ENCODE measurements around the gene GRIN3B. TPM values are rescaled to one million over a fixed set of nuclear protein-coding genes. Genes with fewer than 3 reads are reported as not detected.

Gene GRIN3B
- polyA plus RNA-seq, 1 of the 3 experiments (the other 2 are of a cell fraction), result 1.5 TPM

DNA sequence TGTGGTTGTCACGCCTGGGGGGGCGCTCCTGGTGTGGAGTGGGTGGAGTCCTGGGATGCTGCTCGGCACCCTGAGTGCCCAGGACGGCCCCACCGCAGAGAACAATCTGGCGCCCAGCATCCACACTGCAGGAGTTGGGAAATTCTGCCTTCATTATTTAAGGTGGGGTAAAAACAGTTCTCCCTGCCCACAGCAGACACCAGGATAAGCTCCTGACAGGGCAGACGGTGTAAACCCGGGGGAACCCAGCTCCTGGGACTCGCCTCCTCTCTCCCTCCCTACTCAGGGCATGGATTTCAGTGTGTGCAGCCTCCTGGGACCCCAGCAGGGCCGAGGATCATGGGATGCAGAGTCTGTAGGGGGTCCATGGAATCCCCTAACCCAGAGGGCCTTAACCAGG lies 23.7 kb upstream of the GRIN3B start:
- no peaks in the 10 kb centered on the region for H4K20me1 ChIP-seq (ENCODE audit: insufficient read depth)
- peaks cover 7% of the 10 kb centered on the region for H3F3A ChIP-seq (replicated peaks; ENCODE audit: insufficient read depth)
- CTCF ChIA-PET, result interaction anchor here (2.5 kb wide), 1 partner anchor 54 kb away, joined by 6 read pairs; no protein-coding TSS in a partner anchor
- TF ChIP-seq GATA2 (CRISPR knock-in tag; IDR thresholded peaks at IDR 0.05), result no peak
- TF ChIP-seq NRF1 (IDR thresholded peaks at IDR 0.05; ENCODE audit: low read depth, low read length), result no peak
- H3K4me3 ChIP-seq (ENCODE audit: low read depth in 2 of 2, low read length in 1 of 2), result no peak overlapping the region
- DNase-seq, result no peak
- H3K4me1 ChIP-seq (ENCODE audit: control insufficient read depth in 1 of 2, insufficient read depth in 2 of 2, low read depth in 1 of 2, low read length in 1 of 2), result peaks cover 0 to 4% of the 10 kb centered on the region in 2 experiments; a peak in 1 of 4 replicates
- no peaks in the 10 kb centered on the region for H3K27me3 ChIP-seq (ENCODE audit: insufficient read depth)
- no peak overlapping the region for H3K4me2 ChIP-seq
- H3K79me2 ChIP-seq (ENCODE audit: insufficient read depth), result no peaks in the 10 kb centered on the region
- H3K36me3 ChIP-seq (replicated peaks in 1 of 2; ENCODE audit: control insufficient read depth in 1 of 2, insufficient read depth in 2 of 2, low read length in 1 of 2), result peaks cover 3 to 5% of the 10 kb centered on the region in 2 experiments
- POLR2A ChIA-PET, result no interaction called here
- 78% methylated on average over 7 of the region's 10 CpGs for WGBS (ENCODE audit: low lambda C conversion rate)
- H3K27ac ChIP-seq (ENCODE audit: low read depth in 2 of 2, low read length in 1 of 2), result no peak overlapping the region; a peak in 1 of 4 replicates
- no peaks in the 10 kb centered on the region for H3K9me3 ChIP-seq
- H2AFZ ChIP-seq (ENCODE audit: low read depth), result no peak overlapping the region
- H3K9me2 ChIP-seq, result no peaks in the 10 kb centered on the region
- H3K9ac ChIP-seq, result no peak overlapping the region

DNA sequence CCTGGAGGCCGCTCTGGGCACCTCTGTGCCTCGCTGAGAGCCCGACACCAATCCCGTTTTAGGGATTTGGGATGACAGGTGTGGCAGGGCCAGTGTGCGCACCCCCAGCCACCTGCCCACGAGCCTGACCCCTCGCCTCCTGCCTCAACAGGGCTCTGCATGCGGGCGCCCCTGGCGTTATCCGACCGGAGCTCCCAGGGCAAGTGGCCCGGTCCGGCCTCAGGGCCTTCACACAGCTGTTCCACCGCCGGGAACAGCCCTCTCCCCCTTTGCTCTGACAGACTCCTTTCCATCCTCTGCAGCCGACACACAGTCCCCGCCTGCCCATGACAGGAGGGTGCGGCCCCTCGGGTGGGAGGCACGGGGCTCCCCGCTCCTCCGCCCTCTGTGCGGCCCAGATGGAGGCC lies 23.2 kb upstream of the GRIN3B start:
- no peaks in the 10 kb centered on the region for H3K79me2 ChIP-seq (ENCODE audit: insufficient read depth)
- H3K4me3 ChIP-seq (ENCODE audit: low read depth in 2 of 2, low read length in 1 of 2), result no peak overlapping the region
- TF ChIP-seq RAD21 (IDR thresholded peaks at IDR 0.05; ENCODE audit: low read length), result no peak
- no peak for TF ChIP-seq TAF1 (IDR thresholded peaks at IDR 0.05; ENCODE audit: borderline replicate concordance, low read depth, low read length)
- TF ChIP-seq YY1 (IDR thresholded peaks at IDR 0.05; ENCODE audit: low read depth), result no peak
- TF ChIP-seq, protein P1, sequence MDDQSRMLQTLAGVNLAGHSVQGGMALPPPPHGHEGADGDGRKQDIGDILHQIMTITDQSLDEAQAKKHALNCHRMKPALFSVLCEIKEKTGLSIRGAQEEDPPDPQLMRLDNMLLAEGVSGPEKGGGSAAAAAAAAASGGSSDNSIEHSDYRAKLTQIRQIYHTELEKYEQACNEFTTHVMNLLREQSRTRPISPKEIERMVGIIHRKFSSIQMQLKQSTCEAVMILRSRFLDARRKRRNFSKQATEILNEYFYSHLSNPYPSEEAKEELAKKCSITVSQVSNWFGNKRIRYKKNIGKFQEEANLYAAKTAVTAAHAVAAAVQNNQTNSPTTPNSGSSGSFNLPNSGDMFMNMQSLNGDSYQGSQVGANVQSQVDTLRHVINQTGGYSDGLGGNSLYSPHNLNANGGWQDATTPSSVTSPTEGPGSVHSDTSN (IDR thresholded peaks at IDR 0.05), result no peak
- TF ChIP-seq SIN3A (IDR thresholded peaks at IDR 0.05; ENCODE audit: borderline replicate concordance, low read depth, low read length), result no peak
- TF ChIP-seq, protein P2, sequence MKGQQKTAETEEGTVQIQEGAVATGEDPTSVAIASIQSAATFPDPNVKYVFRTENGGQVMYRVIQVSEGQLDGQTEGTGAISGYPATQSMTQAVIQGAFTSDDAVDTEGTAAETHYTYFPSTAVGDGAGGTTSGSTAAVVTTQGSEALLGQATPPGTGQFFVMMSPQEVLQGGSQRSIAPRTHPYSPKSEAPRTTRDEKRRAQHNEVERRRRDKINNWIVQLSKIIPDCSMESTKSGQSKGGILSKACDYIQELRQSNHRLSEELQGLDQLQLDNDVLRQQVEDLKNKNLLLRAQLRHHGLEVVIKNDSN (IDR thresholded peaks at IDR 0.05; ENCODE audit: borderline replicate concordance, low read depth), result no peak
- TF ChIP-seq FOXJ3 (CRISPR knock-in tag; IDR thresholded peaks at IDR 0.05), result no peak
- H3K9me3 ChIP-seq, result no peaks in the 10 kb centered on the region
- H3K9me2 ChIP-seq, result no peaks in the 10 kb centered on the region
- H3K27me3 ChIP-seq (ENCODE audit: insufficient read depth), result no peaks in the 10 kb centered on the region
- no peak overlapping the region; a peak in 1 of 4 replicates for H3K27ac ChIP-seq (ENCODE audit: low read depth in 2 of 2, low read length in 1 of 2)
- H2AFZ ChIP-seq (ENCODE audit: low read depth), result no peak overlapping the region
- no peak overlapping the region for H3K4me2 ChIP-seq
- peaks cover 0 to 4% of the 10 kb centered on the region in 2 experiments; a peak in 1 of 4 replicates for H3K4me1 ChIP-seq (ENCODE audit: control insufficient read depth in 1 of 2, insufficient read depth in 2 of 2, low read depth in 1 of 2, low read length in 1 of 2)
- DNase-seq, result no peak
- CTCF ChIA-PET, result interaction anchor here (1.2 to 2.5 kb wide), 2 partner anchors 54 to 114 kb away, joined by 3 to 6 read pairs; no protein-coding TSS in a partner anchor
- peaks cover 7% of the 10 kb centered on the region for H3F3A ChIP-seq (replicated peaks; ENCODE audit: insufficient read depth)
- H4K20me1 ChIP-seq (ENCODE audit: insufficient read depth), result no peaks in the 10 kb centered on the region
- POLR2A ChIA-PET, result interaction anchor here (0.6 kb wide), 1 partner anchor 19 kb away, joined by 3 read pairs; no protein-coding TSS in a partner anchor
- WGBS (ENCODE audit: low lambda C conversion rate), result 98% methylated on average over 7 of the region's 24 CpGs
- no peak overlapping the region for H3K9ac ChIP-seq
- H3K36me3 ChIP-seq (replicated peaks in 1 of 2; ENCODE audit: control insufficient read depth in 1 of 2, insufficient read depth in 2 of 2, low read length in 1 of 2), result peaks cover 3 to 5% of the 10 kb centered on the region in 2 experiments

DNA sequence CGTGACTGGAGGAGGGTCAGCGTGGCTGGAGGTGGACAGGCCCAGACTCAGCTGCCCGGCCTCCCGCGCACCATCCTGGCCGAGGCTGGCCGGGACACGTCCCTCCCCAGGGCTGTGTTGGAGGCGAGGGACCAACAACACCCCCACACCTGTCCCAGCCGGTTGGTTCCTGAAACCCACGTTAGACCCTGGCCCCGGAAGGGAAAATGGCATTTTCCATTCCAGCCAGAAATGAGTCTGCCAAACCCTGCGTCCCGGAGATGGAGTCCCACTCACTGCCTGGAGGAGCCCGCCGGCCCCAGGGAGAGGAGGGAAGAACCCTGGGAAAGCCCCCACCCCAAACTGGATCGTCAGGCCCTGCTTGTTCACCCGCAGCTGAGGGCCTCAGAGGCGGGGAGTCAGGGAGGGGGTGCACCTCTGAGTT lies 20.9 kb upstream of the GRIN3B start:
- H3K4me2 ChIP-seq, result no peak overlapping the region
- no peaks in the 10 kb centered on the region; the same call in 1 of the 2 replicates for H3K79me2 ChIP-seq (ENCODE audit: insufficient read depth)
- ChIA-PET POLR2A (no interaction called here), CTCF (interaction anchor here (0.7 to 10.7 kb wide), 4 partner anchors 9 to 116 kb away, joined by 3 to 161 read pairs (median 18); partner anchors contain the start of gene KISS1R)
- peaks cover 0 to 9% of the 10 kb centered on the region in 2 experiments; a peak in 1 of 4 replicates for H3K4me1 ChIP-seq (ENCODE audit: control insufficient read depth in 1 of 2, insufficient read depth in 2 of 2, low read depth in 1 of 2, low read length in 1 of 2)
- 94% methylated on average over 6 of the region's 19 CpGs for WGBS (ENCODE audit: low lambda C conversion rate)
- no peak for DNase-seq
- H3K9me3 ChIP-seq, result no peaks in the 10 kb centered on the region
- H3K27ac ChIP-seq (ENCODE audit: low read depth in 2 of 2, low read length in 1 of 2), result no peak overlapping the region
- no peak overlapping the region for H2AFZ ChIP-seq (ENCODE audit: low read depth)
- H4K20me1 ChIP-seq (ENCODE audit: insufficient read depth), result no peaks in the 10 kb centered on the region
- no peak overlapping the region for H3K4me3 ChIP-seq (ENCODE audit: low read depth in 2 of 2, low read length in 1 of 2)
- no peaks in the 10 kb centered on the region for H3K36me3 ChIP-seq (replicated peaks in 1 of 2; ENCODE audit: control insufficient read depth in 1 of 2, insufficient read depth in 2 of 2, low read length in 1 of 2)
- no peak for TF ChIP-seq ELF1 (IDR thresholded peaks at IDR 0.05)
- H3K9ac ChIP-seq, result no peak overlapping the region
- peaks cover 10% of the 10 kb centered on the region for H3F3A ChIP-seq (replicated peaks; ENCODE audit: insufficient read depth)
- no peaks in the 10 kb centered on the region for H3K9me2 ChIP-seq
- H3K27me3 ChIP-seq (ENCODE audit: insufficient read depth), result no peaks in the 10 kb centered on the region
